CD4-positive, alpha-beta T cell treated with Interleukin-6 for 4 hours (primary cell): Measurements from ENCODE around the gene WIPF3.

Source experiments
- DNase-seq: peaks from one replicate; pipeline ENCODE4 v3.0.0-alpha.2; 2020; ENCODE audit warnings: mixed read lengths

WIPF3 gene

DNA sequence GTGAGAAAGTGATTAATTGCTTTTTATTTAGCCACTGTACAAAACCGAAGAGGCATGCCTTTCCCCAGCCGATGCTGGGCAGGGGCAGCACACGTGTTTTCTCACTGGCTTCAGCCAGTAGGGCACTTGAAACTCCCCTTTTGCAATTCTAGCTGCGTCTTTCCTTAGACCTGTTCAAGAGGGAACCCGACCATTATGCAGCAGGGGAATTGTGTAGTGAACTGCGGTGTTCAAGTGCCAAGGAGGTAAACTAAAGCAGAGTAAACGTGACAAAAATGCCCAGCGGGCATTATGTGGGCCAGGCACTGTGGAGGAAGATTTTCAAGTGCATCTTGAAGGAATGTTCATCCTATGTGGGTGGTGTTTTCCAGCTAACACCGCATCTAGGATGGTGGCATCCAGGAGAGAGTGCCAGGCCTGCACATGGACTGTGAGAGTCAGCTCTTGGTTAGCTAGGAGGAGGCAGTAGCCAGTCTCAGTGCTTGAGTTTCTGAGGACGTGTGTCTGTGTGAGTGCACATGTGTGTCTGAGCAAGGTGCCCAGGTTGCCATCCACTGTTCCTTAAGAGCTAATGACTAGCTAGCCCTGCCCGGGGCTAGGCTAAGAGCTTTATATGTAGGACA lies 3.3 kb downstream of the WIPF3 start:
- DNase-seq = no peak

DNA sequence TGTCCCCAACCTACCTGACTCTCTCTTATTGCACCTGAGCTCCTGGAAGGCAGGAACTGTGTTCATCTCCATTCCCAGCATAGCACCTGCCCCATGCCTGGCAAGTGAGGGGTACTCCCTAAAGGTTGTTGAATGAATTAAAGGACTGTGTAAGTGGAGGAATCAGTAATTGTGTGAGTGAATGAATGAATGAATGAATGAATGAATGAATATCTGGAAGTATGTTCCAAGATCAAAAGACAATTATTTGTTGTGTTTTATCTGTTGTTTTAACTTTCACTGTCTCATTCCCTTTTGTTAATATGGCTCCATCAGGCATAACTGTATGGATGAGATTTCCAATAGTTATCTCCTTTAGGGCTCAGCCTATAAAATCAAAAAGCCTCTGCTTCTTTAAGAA lies 4.0 kb downstream of the WIPF3 start:
- no peak for DNase-seq

DNA sequence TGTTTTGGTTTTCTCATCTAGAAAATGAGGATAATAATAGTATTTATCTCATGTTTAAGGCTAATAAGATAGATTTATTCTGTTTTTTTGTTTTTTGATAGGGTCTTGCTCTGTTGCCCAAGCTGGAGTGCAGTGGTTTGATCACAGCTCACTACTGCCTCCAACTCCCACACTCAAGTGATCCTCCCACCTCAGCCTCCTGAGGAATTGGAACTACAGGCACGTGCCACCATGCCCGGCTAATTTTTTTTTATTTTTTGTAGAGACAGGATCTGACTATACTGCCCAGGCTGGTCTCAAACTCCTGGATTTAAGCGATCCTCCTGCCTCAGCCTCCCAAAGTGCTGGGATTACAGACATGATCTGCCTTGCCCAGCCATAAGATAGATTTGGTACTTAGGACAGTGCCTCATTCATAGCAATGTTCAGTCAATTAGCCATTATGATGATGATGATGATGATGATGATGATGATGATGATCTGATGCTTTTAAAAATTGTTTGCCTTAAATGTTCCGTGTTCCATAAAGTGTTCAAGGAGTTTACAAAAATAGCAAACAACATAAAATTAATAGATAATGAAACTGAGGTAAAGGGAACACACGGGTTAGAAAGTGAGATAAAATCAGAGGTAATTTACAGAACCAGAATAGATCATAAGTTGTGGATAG lies 4.6 kb downstream of the WIPF3 start:
- DNase-seq = no peak

DNA sequence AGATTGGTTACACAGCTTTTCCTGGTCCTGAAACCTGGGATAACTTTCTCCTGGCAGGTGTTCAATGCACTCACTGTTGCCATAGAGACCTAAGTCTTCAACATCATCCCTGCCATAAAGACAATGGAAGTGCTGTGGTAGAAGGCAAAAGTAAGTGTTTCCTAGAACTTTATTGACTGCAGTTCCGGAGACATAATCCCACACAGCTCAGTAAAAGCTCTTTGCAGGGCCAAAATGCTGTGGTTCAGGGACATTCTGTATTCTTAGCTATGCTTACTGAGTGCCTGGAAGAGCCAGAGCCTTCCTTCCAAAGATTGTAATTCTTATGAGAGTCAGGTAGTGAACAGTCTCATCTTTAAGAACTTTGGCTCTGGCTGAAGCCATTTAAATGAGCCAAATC lies 5.3 kb downstream of the WIPF3 start:
- no peak for DNase-seq

DNA sequence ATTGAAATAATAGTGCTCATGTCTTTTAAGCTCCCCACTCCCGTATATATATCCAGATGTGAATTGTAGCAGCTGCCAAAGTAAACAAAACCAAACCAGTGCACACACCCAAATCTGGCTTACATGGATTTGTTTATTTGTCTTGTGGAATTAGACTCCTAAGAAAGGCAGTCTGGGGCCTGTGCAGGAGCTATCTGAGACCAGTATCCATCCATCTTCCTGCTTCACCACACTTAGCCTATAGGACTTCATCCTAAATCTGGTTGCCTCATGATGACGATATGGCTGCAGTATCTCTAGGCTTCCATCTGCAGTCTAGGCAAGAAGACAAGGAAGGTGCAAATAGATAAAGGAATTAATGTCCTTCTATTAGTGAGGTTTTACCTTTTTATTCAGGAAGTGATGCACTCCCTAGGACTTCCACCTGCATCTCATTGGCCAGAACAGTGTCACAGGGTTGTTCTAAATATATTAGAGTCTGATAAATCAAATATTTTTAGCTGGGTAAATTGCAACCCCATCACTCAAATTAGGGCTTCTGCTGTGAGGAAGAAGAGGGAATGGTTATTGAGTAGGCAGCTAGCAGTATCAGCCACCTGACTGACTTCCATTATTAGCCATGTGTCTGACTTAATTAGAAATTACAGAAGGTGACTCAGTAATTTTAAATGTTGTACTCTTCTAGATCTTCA lies 6.0 kb downstream of the WIPF3 start:
- no peak for DNase-seq

DNA sequence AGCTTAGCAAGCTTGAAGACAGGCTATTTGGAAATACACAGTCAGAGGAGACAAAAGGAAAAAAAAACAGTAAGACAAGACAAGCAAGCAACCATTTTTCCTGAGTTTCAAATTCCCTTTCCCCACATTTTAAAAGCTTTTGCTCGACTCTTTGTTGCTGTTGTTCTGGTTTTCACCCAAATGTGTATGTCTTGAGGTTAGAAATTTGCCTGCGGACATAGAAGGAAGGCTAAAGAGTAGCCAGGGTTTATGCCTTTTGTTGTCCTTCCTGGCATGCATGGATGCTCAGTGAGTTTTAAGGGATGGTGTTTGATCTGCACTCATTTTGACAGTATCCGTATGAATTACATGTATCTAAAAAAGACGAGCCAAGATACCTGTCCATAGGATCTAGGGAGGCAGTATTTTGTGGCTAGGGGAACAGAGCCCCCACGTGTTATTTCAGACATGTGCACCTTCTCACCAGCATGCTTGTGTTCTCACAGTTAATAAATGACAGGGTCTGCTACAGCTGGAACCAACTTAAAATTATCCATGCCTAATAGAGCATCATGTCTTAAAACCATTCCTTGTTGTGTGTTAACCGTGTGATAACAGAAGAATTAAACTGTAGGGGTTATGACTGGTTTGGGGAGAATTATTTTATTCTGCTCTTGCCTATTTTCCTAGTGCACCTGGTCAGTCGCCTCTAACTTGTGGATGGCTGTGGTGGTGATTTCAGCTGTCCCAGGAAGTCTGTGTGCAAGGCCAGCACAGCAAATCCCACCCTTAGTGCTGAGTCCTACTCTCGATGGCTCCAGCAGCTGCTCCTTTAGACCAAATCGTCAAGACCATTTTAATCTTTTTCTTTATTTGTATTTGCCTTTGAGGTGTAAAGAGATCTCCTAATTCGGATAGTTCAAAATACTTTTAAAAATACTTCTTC lies 9.1 kb downstream of the WIPF3 start:
- DNase-seq = no peak

DNA sequence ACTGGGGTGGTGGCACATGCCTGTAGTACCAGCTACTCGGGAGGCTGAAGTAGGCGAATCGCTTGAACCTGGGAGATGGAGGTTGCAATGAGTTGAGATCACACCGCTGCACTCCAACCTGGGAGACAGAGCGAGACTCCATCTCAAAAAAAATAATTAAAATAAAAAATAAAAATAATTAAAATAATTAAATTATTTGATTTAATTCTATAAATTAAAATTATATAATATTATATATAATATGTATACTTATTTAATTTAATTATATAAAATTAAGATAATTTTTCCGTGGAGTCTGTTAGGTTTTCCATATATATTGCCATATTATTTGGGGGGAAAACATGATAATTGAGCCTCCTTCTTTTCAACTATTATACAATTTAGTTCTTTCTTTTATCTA lies 12.0 kb downstream of the WIPF3 start:
- no peak for DNase-seq

DNA sequence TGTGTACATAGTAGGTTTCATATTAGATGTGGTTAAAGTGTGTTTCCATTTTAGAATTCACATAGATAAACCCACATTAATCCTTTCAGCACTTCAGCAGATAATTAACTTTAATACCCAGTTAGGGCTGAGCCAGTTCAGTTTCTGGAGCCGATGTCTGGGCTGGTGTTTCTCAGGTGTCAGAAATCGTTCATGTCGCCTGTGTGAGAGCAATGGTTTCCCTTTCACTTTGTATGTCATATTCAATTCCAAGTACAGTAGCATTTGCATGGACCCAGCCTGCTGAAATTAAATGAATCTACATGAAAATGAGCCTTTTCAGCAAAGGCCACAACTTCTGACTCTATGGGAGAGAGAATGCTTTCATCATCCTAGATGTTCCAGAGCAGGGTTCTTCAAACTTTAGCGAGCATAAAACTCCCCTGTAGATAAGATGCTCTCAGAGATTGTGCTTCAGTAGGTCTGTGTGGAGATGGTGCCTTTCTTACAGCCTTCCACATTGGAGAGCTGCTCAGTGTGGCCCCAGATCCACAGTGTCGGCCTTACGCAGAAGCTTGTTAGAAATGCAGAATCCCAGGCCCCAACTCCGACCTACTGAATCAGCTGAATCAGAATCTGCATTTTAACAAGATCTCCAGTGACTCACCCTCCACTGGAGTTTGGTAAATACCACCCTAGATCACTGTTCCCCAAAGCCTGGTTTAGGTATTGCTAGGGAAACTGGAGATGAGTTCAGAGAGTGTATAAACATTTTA lies 19.6 kb downstream of the WIPF3 start:
- no peak for DNase-seq

DNA sequence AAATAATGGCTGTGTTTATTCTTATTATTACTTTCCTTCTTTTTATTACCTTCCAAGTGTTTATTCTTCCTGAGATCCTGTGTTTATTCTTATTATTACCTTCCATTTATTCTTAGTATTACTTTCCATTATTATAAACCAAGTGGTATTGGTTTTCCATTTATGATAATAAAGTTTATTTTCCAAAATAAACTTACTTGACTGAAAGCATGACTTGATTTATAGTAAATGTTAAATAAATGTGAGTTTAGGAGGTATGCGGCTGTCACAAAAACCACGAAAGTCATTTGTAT lies 20.2 kb downstream of the WIPF3 start:
- DNase-seq = no peak

DNA sequence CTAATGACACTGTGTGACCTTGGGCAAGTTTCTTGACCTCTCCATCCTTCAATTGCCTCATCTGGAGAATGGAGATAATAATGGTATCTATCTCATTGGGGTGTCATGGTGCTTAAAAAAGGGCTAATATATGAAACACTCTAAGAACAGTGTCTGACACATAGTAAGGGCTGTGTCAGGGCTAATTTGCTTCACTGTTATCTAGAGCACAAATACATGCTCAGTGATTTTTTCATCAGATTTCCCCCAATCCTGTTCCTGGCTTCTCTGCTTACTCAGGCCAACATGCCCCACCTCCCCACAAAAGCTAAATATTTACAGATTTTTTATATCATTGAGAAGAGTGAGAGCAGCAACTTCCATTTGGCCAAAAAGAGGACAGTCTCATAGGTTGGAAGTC lies 20.6 kb downstream of the WIPF3 start:
- DNase-seq = no peak

DNA sequence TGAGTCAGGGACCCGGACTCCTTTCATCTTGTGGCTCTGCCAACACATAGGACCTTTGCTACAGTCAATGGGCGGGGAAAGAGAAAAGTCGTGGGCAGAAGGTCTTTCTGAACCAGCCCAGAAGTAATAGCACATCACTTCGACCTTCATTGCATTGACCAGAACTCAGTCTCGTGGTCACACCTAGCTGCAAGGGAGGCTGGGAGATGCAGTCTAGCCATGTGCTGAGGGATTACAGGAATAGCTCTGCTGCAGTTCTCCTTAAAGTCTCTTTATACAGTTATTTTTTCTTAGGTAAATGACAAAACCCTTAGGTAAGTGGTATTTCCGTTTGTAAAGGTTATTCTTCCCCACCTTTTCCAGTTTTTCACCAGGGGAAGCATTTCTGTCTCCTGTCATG lies 25.4 kb downstream of the WIPF3 start:
- no peak for DNase-seq

DNA sequence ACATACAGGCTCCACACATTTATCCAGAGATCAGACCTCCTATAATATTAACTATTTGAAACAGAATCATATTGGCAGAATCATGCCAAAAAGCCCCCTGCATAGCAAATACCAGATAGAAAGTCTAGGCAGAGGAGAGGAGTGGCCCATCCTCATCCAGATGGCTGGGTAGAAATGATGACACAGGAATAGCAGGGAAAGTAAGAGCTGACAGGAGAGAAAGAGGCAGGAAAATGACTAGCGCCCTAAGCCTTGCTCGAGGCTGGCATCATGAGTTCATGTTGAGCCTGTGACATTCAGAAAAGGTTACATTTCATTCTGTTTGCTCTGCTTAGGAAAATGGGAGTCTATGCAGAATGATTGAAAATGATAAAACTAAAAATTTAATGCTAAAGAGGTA lies 27.6 kb downstream of the WIPF3 start:
- no peak for DNase-seq

DNA sequence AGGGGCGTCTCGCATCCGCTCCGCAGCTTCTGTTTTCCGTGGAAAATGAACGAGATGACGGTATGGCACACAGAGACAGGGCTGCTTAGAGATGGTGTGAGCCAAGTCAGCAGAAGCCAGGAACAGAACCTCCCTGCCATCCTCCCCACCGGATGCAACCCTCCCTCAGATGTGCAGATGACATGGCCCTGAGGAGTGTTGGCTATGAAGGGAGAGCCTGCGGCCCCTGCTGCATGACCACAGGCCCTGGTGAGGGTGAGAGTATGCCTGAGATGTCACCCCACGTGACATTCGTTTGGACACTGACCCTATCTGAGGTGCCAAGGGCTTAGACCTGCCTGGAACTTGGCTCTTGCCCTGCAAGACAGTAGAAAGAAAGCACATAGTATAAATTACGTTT lies 29.4 kb downstream of the WIPF3 start:
- DNase-seq = no peak

DNA sequence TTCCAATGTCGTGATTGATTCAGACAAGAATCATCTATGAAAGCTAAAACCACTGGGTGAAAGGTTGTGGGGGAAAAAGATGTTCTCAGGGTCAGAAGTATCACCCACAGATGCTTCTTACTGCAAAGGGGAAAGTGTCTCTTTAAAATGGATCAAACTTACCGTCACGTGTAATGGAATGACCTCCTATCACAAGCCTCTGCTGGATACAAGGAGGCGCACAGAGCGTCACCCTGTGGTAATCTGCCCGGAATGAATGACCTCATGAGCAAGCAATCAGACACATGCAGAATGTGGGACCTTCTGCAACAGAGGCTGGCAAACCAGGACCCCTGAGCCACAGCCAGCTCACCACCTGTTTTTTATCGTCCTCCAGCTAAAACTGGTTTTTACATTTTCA lies 33.0 kb downstream of the WIPF3 start:
- no peak for DNase-seq

DNA sequence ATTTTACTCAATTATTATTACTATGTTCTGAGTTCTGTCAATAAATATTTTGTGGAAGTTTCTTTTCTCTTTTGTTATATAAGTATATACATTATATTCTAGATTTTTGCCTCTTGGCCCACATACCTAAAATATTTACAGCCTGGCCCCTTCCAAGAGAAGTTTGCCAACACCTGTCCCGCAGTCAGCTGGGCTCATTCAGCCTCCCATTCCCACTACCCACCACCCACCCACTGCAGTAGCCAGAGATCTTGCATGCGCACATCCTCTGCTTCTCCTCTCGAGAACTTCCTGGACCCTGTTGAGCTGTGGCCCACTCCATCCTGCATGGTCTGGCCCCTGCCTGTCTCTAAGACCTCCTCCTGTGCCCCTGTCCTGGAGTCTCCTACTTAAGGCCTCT lies 33.6 kb downstream of the WIPF3 start:
- no peak for DNase-seq

DNA sequence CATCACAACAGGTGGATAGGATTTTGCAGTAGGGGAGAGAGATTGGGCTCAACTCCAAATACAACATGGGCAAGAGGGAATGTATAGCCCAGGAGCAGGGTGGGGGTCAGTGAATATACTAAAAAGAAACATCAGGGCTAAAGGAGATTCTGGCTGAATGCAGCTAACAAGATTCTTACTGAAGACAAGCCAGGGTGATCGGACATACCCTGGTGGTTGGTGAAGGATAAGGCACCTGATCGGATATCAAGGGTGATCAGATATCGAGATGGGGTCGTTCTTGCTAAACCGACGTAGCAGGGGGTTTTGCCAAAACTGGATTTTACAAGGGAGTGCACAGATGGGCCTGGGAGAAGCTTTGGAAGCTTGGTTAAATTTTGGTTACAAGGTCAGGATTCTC lies 34.4 kb downstream of the WIPF3 start:
- DNase-seq = no peak

DNA sequence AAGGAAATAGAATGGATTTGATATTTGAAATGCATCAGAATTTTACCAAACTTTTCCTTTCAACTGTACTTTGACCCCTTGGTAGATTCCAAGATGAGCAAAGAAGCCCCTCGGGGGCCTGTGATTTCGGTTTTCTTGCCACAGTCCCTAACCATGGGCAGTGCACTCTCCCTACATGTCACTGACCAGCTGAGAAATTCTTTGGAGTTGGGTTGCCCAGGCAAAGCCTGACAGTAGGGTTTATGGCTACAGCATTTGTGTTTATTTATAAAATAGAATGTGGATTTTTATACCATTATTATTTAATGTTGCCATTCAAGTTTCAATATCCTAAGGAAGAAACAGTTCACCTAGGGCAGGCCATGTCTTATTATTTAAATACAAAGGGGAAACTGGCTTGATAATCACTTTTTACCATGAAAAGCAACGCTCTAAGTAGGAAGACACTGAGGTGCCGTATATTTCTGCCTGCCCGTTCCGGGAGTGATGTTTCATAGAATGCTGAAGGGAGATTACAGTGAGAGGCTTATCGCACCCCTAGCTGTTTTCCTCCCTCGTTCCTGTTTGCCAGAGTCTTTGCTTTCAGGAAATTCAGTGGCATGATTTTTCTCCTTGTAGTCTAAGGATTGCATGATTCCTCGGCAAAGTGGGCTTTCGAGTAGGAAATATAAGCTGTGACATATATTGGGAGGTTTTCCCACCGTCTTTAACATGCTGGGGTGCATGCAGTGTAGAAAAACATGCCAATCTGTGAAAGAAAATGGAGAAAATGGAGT lies 35.8 kb downstream of the WIPF3 start:
- DNase-seq = no peak

DNA sequence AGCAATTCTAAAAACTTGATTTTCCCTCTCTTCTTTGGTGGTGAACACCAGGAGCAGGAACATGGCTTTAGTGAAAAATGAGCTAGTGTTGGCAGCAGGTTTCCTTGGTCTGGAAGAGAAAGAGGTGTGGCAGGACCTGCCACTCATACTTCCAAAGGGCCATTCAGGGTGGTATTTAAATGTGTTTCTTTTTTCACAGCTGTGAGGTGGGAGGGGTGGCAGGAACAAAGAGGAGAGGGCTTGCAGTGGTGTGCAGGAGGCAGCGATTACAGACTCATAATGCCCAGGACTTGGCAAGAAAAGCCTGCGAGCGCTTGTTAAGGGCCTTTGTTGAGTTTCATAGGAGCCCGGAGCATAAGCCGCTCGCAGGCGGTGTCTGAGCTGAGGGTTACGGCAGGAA lies 36.8 kb downstream of the WIPF3 start:
- DNase-seq = no peak

DNA sequence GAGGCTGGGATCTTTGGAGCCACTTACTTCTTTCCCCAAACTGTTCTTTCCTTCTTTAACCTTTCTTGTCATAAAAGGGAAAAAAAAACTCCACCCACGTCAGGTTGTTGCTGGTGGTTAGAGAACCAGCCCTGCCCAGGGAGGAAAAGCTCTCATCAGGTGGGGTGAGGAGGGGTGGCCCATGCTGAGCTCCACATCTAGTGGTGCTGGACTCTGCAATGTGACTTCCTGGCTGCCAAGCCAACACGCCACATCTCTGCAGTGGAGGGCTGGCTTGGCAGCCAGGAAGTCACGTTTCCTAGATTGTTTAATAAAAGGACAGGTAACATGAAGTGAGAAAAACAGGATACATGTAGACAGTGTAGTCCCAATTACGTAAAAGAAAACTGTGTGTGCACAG lies 37.4 kb downstream of the WIPF3 start:
- DNase-seq = no peak

DNA sequence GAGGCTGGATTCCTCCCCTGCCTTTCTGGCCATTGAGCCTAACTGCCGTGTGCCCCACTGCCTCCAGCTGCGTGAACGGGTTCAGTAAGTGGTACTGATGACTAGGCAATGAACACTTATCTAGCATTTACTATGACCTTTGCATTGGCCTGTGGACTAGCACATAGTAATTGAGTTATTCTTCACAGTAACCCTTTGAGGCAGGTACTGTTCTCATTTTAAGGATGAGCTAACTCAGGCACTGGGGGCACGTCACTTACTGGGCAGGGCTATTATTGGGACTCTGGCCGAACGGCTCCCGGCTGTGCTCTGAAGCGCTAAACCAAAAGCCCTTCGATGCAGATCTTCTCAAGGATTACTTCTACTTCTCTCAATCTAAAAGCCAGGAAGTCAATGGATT lies 38.3 kb downstream of the WIPF3 start:
- DNase-seq = no peak

DNA sequence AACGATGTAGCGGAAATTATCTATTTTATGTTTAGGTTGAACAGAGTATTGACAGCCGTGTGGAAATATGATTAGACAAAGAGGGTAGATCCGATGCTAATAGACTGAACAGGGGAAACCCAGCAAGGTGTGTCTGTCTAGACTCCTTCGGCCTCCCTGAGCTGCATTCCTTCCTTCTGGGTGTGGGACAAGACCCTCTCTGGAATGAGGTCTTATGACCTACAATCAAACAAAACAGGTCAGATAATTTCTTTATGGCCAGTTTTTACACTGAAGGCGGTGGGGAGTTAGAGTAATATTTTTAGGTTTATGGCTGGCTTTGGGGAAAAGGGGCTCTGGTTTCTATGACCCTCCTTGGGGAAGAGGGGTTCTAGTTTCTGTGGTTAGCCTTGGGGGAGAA lies 41.2 kb downstream of the WIPF3 start:
- DNase-seq = no peak

DNA sequence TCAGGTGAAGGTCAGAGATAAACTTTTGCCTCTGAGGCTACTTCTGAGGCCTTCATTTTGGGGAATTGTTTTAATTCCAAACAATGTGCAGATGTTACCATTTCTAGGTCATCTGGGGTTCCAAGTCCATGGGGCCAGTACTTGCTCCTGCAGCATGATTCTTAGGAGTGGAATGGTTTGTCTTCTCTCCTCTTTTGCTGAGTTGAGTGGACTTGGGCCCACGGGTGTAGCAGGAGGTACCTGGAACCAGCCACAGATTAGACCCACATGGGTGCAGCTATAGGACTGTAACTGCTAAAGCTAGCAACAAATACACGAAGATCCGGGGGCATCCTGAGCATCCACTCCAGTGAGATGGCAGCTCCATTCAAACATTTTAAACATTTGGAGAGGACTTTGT lies 41.6 kb downstream of the WIPF3 start:
- no peak for DNase-seq
